K562 (cell line): ENCODE data around the gene AGPAT4. TPM values are rescaled to one million over a fixed set of nuclear protein-coding genes. Genes with fewer than 3 reads are reported as not detected.

Source experiments
- ATAC-seq: fragments of 200-7000 bp; cut with Tn5 transposase; 3 replicates; pipeline ENCODE4 v1.9.1; 2020; ENCODE audit warnings: moderate library complexity
- BruUV-seq: library from RNA; stranded (reverse); fragments of 400-500 nt; replicated peaks from 2 replicates; lab custom pipeline; 2021; lab: Mats Ljungman, UMichigan
- CTCF ChIA-PET: fragments of 300-600 bp; formaldehyde crosslinking; extraction: SDS; loops from one replicate; lab custom pipeline; 2021; ENCODE audit warnings: low intra/inter-chr PET ratio; lab: Yijun Ruan, JAX
- POLR2A ChIA-PET: fragments of 300-600, 350-650 bp; sonication (Branson Sonifier 250); formaldehyde crosslinking; extraction: SDS; loops from one replicate; lab custom pipeline; 2021; ENCODE audit warnings: antibody characterized with exemption, inconsistent platforms; lab: Yijun Ruan, JAX
- DNase-seq, 4 experiments: peaks; one replicate each; pipeline versions ENCODE4 v3.0.0 to v3.0.0-alpha.2; 2011 to 2018; ENCODE audit warnings: low spot score in 3 of 4, mixed read lengths in 3 of 4; ENCODE audit errors: extremely low read depth in 1 of 4
- FAIRE-seq: peaks from 2 replicates; lab custom pipeline; 2011; peaks lifted over from hg19 to GRCh38; lab: Jason Lieb, UNC
- H2AFZ ChIP-seq: 2 replicates; pipeline ENCODE4 v1.6.0; 2011; ENCODE audit warnings: low read depth, low read length, control low read depth, inconsistent platforms
- H3K27ac ChIP-seq: fragments of 200-600 bp; 3 replicates; pipeline ENCODE4 v1.8.0; 2011; ENCODE audit warnings: low read depth, mild to moderate bottlenecking, control low read depth, inconsistent platforms, low read length, moderate library complexity, mixed read lengths; ENCODE audit errors: extremely low read depth
- H3K27me3 ChIP-seq, 2 experiments: fragments of 300-600 bp in 1 of 2; 2 replicates in 1 of 2; 3 replicates in 1 of 2; pipeline versions ENCODE4 v1.6.0 to v1.8.0; 2011; ENCODE audit warnings: inconsistent platforms in 2 of 2, low read length in 2 of 2, mild to moderate bottlenecking in 1 of 2, mixed read lengths in 1 of 2, moderate library complexity in 1 of 2; ENCODE audit not compliant: control insufficient read depth in 2 of 2, insufficient read depth in 2 of 2
- H3K36me3 ChIP-seq: fragments of 300-600 bp; 3 replicates; pipeline ENCODE4 v1.8.0; 2011; ENCODE audit warnings: mild to moderate bottlenecking, low read length, inconsistent platforms; ENCODE audit not compliant: control insufficient read depth, insufficient read depth
- H3K4me1 ChIP-seq, 2 experiments: fragments of 200-600 bp in 1 of 2; replicated peaks in 1 of 2; 2 replicates in 1 of 2; 3 replicates in 1 of 2; pipeline versions ENCODE4 v1.5.1 to v1.8.0; 2011; ENCODE audit warnings: inconsistent platforms in 2 of 2, low read length in 2 of 2, mild to moderate bottlenecking in 1 of 2, mixed read lengths in 1 of 2, moderate library complexity in 1 of 2; ENCODE audit not compliant: control insufficient read depth in 2 of 2, insufficient read depth in 2 of 2
- H3K4me2 ChIP-seq: 2 replicates; pipeline ENCODE4 v1.6.1; 2011; ENCODE audit warnings: low read length, control low read depth, inconsistent platforms, mixed read lengths; ENCODE audit not compliant: insufficient read depth
- H3K4me3 ChIP-seq: fragments of 200-600 bp; sonication (generic), shearing (Covaris generic); 2 replicates; pipeline ENCODE4 v1.5.1; 2016; ENCODE audit warnings: control low read depth, inconsistent platforms
- H3K79me2 ChIP-seq: fragments of 200-600 bp; 3 replicates; pipeline ENCODE4 v1.8.0; 2011; ENCODE audit warnings: low read length, inconsistent platforms; ENCODE audit not compliant: control insufficient read depth, insufficient read depth
- H3K9ac ChIP-seq, 2 experiments: 2 replicates each; pipeline versions ENCODE4 v1.6.0 to v1.6.1; 2011; ENCODE audit warnings: low read depth in 2 of 2, low read length in 2 of 2, control low read depth in 1 of 2, inconsistent platforms in 1 of 2, mild to moderate bottlenecking in 1 of 2, mixed read lengths in 1 of 2; ENCODE audit not compliant: insufficient read depth in 1 of 2
- H3K9me1 ChIP-seq: one replicate; pipeline ENCODE4 v1.6.0; 2011; ENCODE audit warnings: inconsistent platforms, mild to moderate bottlenecking, low read length, moderate library complexity; ENCODE audit not compliant: control insufficient read depth, insufficient read depth
- H3K9me3 ChIP-seq: replicated peaks from 2 replicates; pipeline ENCODE4 v1.5.1; 2011; ENCODE audit warnings: low read depth, low read length, inconsistent platforms; ENCODE audit not compliant: control insufficient read depth, insufficient read depth
- H4K20me1 ChIP-seq: replicated peaks from 2 replicates; pipeline ENCODE4 v1.6.1; 2011; ENCODE audit warnings: low read length, inconsistent platforms, mixed read lengths; ENCODE audit not compliant: control insufficient read depth, insufficient read depth
- BHLHE40 ChIP-seq: IDR thresholded peaks from 2 replicates; pipeline ENCODE4 v1.6.1; 2011; ENCODE audit warnings: low read length, improper control_type of control experiment
- CBX3 ChIP-seq, 2 experiments: IDR thresholded peaks; 1 replicate in 1 of 2; 2 replicates in 1 of 2; pipeline ENCODE4 v1.6.1; 2012; ENCODE audit warnings: inconsistent platforms in 2 of 2, low read length in 2 of 2, borderline replicate concordance in 1 of 2, control low read depth in 1 of 2
- CHD2 ChIP-seq: IDR thresholded peaks from 2 replicates; pipeline ENCODE4 v1.6.1; 2011; ENCODE audit warnings: low read depth, low read length
- CREM ChIP-seq: IDR thresholded peaks from 2 replicates; pipeline ENCODE4 v1.6.1; 2014; ENCODE audit warnings: antibody characterized with exemption, low read depth
- NFIC ChIP-seq: fragments of 450-650 bp; IDR thresholded peaks from 2 replicates; pipeline ENCODE4 v1.6.1; 2017; ENCODE audit warnings: mild to moderate bottlenecking, inconsistent platforms
- PYGO2 ChIP-seq: fragments of 450-650 bp; IDR thresholded peaks from 2 replicates; pipeline ENCODE4 v1.6.1; 2016; ENCODE audit warnings: mild to moderate bottlenecking, missing genetic modification characterization, moderate library complexity, missing compliant biosample characterization
- ZNF175 ChIP-seq: fragments of 200-800 bp; sonication (Bioruptor generic); IDR thresholded peaks from 2 replicates; pipeline ENCODE4 v1.6.1; 2016; ENCODE audit warnings: low read depth, mild to moderate bottlenecking, missing genetic modification characterization, missing compliant biosample characterization
- ZNF324 ChIP-seq: fragments of 250-450 bp; sonication (Bioruptor Pico); IDR thresholded peaks from 2 replicates; pipeline ENCODE4 v1.4.0; 2020; ENCODE audit warnings: mild to moderate bottlenecking
- ZNF76 ChIP-seq: fragments of 250-450 bp; sonication (Bioruptor Pico); IDR thresholded peaks from 2 replicates; pipeline ENCODE4 v1.4.0; 2020; ENCODE audit warnings: mild to moderate bottlenecking, moderate library complexity, borderline replicate concordance
- WGBS: fragments of 100-300 bp; shearing (Covaris generic); methylation state at CpG from one replicate; pipeline ENCODE4 v1.1.6; 2016; ENCODE audit warnings: low coverage, mixed read lengths; ENCODE audit not compliant: insufficient coverage; ENCODE audit errors: missing lambda C conversion rate; 5-methylcytosine and 5-hydroxymethylcytosine counted together
- in situ Hi-C: fragments of 300-500 bp; cut with MboI; formaldehyde crosslinking; loops from 4 replicates; pipeline ENCODE4 v1.15.0; 2018; ENCODE audit warnings: inconsistent platforms, mixed read lengths
- intact Hi-C: fragments of 100-400 bp; cut with micrococcal nuclease; formaldehyde crosslinking; loops from 2 replicates; pipeline ENCODE4 v1.14.2; 2022
- polyA plus RNA-seq, 8 experiments: library from polyadenylated mRNA; depleted of rRNA in 4 of 8; stranded (reverse) in 5 of 8; unstranded in 3 of 8; fragments of >200 nt; fragmentation: Nextera tagmentation in 2 of 8; fragmentation: Illumina TruSeq in 1 of 8; extraction: Ambion mirVana in 2 of 8; extraction: Trizol in 1 of 8; gene quantifications; 2 replicates each; pipeline versions ENCODE4 v1.2.1 to v1.2.3, GENCODE V29; 2011 to 2014; ENCODE audit warnings: inconsistent platforms in 1 of 8, missing spikeins in 1 of 8
- total RNA-seq, 7 experiments: library from RNA; depleted of rRNA in 6 of 7; stranded (reverse); fragments of >200 nt in 6 of 7; fragmentation: Illumina TruSeq in 2 of 7; extraction: Trizol in 2 of 7; gene quantifications; 2 replicates each; pipeline versions ENCODE4 v1.2.1 to v1.2.3, GENCODE V29; 2011 to 2021; ENCODE audit warnings: low replicate concordance in 1 of 7

Gene AGPAT4
- total and polyA plus RNA-seq, 9 of the 15 experiments (the other 6 are each of a cell fraction or from before 2014, with no cell fraction given): 2.2 to 15.0 (median 5.7) TPM

- CTCF ChIA-PET: no interaction called here
- ATAC-seq (peak; percentile 6; the same call in 2 of the 3 replicates), FAIRE-seq (no peak), DNase-seq (peak; percentile 53 to 66 (median 58))
- no peaks in the 10 kb centered on the region for H4K20me1 ChIP-seq
- intact Hi-C loops: no loop called here
- peak overlapping the region in 1 of 2 experiments; percentile 47; a peak in 2 of 4 replicates for H3K9ac ChIP-seq
- in situ Hi-C loops: no loop called here
- no peak overlapping the region for H2AFZ ChIP-seq
- H3K4me1 ChIP-seq: peaks cover 4 to 26% of the 10 kb centered on the region in 2 experiments; a peak in 3 of 5 replicates
- 0 out of 2 replicates have a peak, but pooled peaks have one; percentile 17 for TF ChIP-seq CREM
- 0 out of 2 replicates have a peak, but pooled peaks have one; percentile 33 for TF ChIP-seq CHD2
- TF ChIP-seq PYGO2 (tag): no peak
- TF ChIP-seq ZNF324 (CRISPR knock-in tag): no peak
- TF ChIP-seq NFIC: peak; percentile 94
- no peak for TF ChIP-seq ZNF175 (CRISPR knock-in tag)
- TF ChIP-seq ZNF76 (CRISPR knock-in tag): no peak
- TF ChIP-seq BHLHE40: peak; percentile 70
- TF ChIP-seq CBX3 (IDR thresholded peaks at IDR 0.05; ENCODE audit: borderline replicate concordance in 1 of 2, low read length in 2 of 2): 0 out of 3 replicates have a peak, but pooled peaks of 1 of the 2 experiments have one; percentile 29
- H3K27ac ChIP-seq: no peak overlapping the region
- H3K4me2 ChIP-seq: no peak overlapping the region
- H3K9me3 ChIP-seq: no peaks in the 10 kb centered on the region
- no peaks in the 10 kb centered on the region for H3K27me3 ChIP-seq
- no peaks in the 10 kb centered on the region for H3K9me1 ChIP-seq
- no peak overlapping the region for H3K4me3 ChIP-seq
- no peaks in the 10 kb centered on the region for H3K79me2 ChIP-seq
- H3K36me3 ChIP-seq: no peaks in the 10 kb centered on the region
- 47% methylated on average over 11 of the region's 11 CpGs for WGBS
- BruUV-seq: no TSS peak
- POLR2A ChIA-PET: interaction anchor here (0.8 to 1.5 kb wide), 7 partner anchors 10 to 188 kb away, joined by 3 to 5 read pairs (median 3); no protein-coding TSS in a partner anchor
Observed at GRCh38 chr6:161141173-161141572, 132.7 kb downstream of the AGPAT4 start.
